GM06990 (cell line): ENCODE data around the gene PPP1R16B.

Experiments used
- DNase-seq: peaks from one replicate; pipeline ENCODE4 v3.0.0-alpha.2; 2011; ENCODE audit not compliant: insufficient read length; ENCODE audit errors: extremely low read depth
- H3K27me3 ChIP-seq: replicated peaks from 2 replicates; pipeline ENCODE4 v1.6.0; 2011; ENCODE audit warnings: low read length; ENCODE audit not compliant: control insufficient read depth, insufficient read depth
- H3K36me3 ChIP-seq: 2 replicates; pipeline ENCODE4 v1.5.1; 2011; ENCODE audit warnings: low read length; ENCODE audit not compliant: control insufficient read depth, insufficient read depth
- H3K4me3 ChIP-seq: replicated peaks from 2 replicates; pipeline ENCODE4 v1.5.1; 2011; ENCODE audit warnings: low read depth, mild to moderate bottlenecking, control low read depth, low read length
- CTCF ChIP-seq: IDR thresholded peaks from 2 replicates; pipeline ENCODE4 v1.5.1; 2011; ENCODE audit warnings: low read length, control low read depth, mild to moderate bottlenecking, inconsistent platforms; ENCODE audit not compliant: insufficient read depth, poor library complexity, severe bottlenecking

PPP1R16B gene

DNA sequence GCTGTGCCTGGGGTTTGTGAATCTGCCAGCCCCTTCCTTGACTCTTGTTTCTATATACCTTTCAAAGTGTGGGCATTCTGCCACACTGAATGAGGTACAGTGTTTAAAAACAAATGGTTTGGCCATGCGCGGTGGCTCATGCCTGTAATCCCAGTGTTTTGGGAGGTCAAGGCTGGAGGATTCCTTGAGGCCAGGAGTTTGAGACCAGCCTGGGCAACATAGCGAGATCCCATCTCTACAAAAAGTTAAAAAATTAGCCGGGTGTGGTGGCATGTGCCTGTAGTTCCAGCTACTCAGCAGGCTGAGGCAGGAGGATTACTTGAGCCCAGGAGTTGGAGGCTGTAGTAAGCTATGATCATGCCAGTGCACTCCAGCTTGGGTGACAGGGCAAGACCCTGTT is 126.5 kb downstream of the PPP1R16B start:
- TF ChIP-seq CTCF = no peak
- no peaks in the 10 kb centered on the region for H3K27me3 ChIP-seq
- no peak overlapping the region for H3K4me3 ChIP-seq
- peaks cover 3% of the 10 kb centered on the region for H3K36me3 ChIP-seq
- DNase-seq = no peak

- TF ChIP-seq CTCF = no peak
- H3K36me3 ChIP-seq = peaks cover 7% of the 10 kb centered on the region
- no peak for DNase-seq
- no peak overlapping the region for H3K4me3 ChIP-seq
- H3K27me3 ChIP-seq = no peaks in the 10 kb centered on the region
Measured at GRCh38 chr20:38932457-38933120, 127.1 kb downstream of the PPP1R16B start.

DNA sequence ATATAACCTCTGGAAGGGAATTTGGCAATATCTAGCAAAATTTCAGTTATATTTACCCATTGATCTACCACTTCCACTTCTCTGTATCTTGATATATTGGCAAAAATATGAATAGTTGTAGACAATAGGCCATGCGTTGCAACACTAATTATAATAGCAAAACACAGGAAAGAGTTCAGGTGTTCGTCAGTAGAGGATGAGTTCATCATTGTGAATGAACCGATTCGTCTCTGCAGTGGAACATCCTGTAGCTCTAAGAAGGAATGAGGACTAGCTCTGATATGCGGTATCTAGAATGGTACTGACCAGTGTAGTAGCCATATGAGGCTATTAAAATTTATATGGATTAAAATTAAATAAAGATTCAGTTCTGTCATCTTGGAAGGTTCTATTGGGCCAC is 129.0 kb downstream of the PPP1R16B start:
- peaks cover 16% of the 10 kb centered on the region for H3K36me3 ChIP-seq
- H3K27me3 ChIP-seq = no peaks in the 10 kb centered on the region
- DNase-seq = no peak
- TF ChIP-seq CTCF = no peak
- H3K4me3 ChIP-seq = no peak overlapping the region

GRCh38 chr20:38935285-38935684 is 129.8 kb downstream of the PPP1R16B start:
- no peak overlapping the region for H3K4me3 ChIP-seq
- peaks cover 17% of the 10 kb centered on the region for H3K36me3 ChIP-seq
- no peak for DNase-seq
- no peak for TF ChIP-seq CTCF
- H3K27me3 ChIP-seq = no peaks in the 10 kb centered on the region

DNA sequence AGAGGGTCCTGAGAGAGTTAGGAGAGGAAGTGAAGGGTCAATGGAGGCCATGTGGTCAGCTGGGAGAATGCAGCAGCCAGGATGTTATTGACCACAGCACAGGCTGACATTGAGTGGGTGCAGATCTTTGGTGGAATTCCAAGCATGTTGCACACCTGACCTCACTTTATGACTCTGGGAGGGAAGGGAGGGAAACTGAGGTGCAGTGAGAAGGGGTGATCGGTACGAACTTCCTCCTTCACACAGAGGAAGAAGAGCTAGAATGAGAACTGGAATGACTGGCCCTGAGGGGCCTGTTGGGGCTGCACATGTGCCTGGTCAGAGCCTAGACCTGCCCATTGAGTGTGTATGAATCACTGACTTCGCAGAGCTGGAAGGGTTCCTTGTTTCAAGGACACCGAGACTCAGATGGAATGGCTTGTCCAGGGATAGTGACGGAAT is 130.5 kb downstream of the PPP1R16B start:
- no peaks in the 10 kb centered on the region for H3K27me3 ChIP-seq
- H3K4me3 ChIP-seq = no peak overlapping the region
- H3K36me3 ChIP-seq = peaks cover 18% of the 10 kb centered on the region
- TF ChIP-seq CTCF = no peak
- no peak for DNase-seq

GRCh38 chr20:38937000-38937399 is 131.5 kb downstream of the PPP1R16B start:
- H3K36me3 ChIP-seq = peaks cover 24% of the 10 kb centered on the region
- TF ChIP-seq CTCF = no peak

More at GRCh38 chr20:38937000-38937399, 131.5 kb downstream of the PPP1R16B start:
- no peaks in the 10 kb centered on the region for H3K27me3 ChIP-seq
- no peak overlapping the region for H3K4me3 ChIP-seq
- no peak for DNase-seq
